HG03025 (cell line): ENCODE measurements around the gene THBS1.

ENCODE experiments used
- ATAC-seq: cut with Tn5 transposase; IDR thresholded peaks from one replicate; pipeline ENCODE4 v1.9.1; 2021; ENCODE audit warnings: mild to moderate bottlenecking, moderate library complexity; ENCODE audit not compliant: unreplicated experiment, low FRiP score

The THBS1 gene

DNA sequence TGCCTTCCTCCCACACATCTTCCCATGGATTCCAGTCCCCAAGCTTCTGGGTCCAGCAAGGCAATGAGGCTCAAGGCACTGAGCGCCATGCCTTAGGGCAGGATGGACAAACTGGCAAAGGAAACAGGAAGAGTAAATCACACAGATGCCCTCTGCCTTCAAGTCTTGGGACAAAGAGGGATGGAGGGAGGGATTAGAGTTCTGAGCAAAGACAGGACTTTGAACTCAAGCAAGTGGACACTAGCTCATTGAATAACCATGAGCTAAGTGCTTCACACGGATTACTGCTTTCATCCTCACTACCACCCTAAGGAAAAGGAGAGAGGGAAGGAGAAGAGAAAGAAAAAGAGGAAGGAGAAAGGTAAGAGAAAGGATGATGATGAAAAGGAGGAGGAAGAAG lies 7.6 kb upstream of the THBS1 start:
- no peak for ATAC-seq

DNA sequence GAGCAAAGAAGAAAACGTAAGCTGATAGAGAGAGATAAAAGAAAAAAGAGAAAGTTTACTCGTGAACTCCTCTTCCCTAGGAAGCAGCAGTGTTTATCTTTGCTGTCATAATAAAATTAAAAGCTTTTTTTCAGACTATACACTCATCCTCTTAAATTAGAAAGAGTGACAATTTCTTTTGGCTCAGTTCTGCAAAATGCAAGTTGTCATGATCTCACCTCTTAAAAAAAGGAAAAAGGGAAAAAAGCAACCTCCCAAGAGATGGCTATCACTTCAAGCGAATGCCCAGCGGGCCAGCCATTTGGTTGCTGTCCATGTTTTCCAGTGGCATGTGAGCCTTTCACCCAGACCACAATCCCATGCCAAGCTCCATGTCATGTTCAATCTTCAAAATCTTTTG lies 7.0 kb upstream of the THBS1 start:
- ATAC-seq: no peak

DNA sequence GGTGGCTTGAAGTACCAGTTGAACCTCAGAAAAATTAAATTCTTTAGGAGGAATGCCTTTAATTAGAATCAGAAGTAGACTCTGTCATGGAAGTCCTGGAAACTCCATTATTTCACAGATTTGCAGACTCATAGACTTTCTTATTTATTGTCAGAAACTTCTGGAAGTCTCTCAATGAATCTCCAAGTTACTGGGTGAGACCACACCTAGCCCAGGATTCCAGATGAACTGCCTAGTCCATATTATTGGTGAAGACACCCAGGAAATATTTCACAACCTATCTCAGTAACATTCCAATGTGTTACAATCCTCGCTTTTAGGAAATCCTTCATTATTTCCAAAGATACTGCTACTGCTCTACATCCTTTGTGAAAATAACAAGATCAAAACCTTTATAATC lies 6.5 kb upstream of the THBS1 start:
- no peak for ATAC-seq

DNA sequence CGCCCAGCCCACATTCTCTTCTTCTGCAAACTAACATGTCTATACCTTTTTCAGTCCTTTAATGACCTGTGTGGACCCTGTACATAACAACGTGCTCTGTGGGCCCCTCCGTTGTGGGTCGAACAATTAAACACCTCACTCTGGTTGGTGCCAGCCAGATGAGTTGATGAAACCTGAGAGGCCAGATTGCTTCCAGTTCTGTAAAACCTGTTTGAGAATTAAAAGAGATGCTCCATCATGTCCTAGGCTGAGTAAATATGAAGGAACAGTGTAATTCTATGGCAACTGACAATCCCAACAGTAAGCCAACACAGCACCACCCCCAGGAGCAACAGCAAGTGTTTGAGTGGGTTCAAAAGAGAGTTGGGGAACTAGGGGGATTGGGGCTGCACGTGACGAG lies 5.7 kb upstream of the THBS1 start:
- no peak for ATAC-seq

DNA sequence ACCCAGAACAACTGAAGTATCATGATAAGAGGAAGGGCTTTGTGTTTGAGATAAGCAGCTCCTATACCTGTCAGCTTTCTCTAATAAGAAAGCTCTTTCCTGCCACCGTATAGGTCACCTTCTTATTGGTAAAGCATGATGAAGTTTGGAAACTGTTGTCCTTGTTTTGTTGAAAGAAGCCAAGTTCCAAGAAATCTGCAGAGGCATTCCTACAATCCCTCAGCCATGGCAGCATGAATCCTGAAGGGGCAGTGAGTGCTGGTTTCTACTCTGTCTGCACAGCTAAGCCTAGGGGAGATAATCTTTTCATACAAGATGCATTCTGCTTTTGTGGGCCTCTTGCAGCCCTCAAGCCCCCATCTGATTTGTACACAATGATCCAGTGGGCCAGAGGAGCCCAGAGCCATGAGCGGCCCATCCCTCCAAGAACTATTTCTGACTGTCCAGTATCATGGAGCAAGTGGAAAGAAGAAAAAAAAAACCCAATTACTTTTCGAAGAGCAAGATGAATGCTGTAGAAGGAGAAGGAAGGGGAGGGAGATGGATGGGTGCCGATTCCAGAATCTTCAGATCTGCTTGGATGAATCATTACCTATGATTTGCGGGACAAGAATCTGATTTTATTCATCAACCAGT lies 1.9 kb upstream of the THBS1 start:
- no peak for ATAC-seq

DNA sequence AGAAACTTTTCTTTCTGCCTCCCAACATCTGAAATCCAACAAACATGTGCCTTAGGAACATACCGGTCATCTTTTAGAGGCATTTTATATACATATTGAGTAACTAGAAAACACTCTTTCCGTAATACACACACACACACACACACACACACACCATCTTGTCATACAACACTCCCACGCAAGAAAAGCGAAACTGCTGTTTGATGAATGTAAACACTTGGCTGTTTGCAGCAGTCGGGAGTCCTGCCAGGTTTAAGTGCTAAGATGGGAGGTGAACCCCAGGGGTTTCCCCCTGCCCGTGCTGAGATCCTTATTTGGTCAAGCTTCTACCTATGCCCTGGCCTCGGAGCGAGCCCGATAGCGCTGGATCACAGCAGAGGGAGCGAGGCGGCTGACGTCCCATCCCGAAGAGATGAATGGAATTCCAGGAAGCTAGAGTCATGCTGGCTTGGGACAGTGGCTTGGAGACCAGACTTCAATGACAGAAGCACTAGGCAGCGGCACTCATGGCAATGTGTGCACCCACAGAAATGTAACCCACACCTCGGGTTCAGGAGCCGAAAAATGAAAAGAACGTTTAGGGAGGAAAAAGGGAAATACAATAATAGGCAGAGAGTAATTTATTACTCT lies 1.3 kb upstream of the THBS1 start:
- ATAC-seq: no peak

DNA sequence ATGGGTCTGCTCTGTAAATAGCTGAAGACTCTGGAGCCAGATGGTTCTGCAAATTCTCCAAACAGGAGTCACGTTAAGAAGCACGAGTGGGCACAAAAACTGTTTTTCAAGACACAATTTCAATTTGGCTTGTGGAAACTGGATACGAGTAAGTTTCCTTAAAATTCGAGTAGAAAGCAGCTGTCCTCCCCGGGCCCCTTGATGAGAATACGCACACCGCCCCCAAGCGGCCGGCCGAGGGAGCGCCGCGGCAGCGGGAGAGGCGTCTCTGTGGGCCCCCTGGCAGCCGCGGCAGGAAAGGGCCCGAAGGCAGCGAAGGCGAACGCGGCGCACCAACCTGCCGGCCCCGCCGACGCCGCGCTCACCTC lies 778 bp upstream of the THBS1 start:
- ATAC-seq: peak; percentile 90

DNA sequence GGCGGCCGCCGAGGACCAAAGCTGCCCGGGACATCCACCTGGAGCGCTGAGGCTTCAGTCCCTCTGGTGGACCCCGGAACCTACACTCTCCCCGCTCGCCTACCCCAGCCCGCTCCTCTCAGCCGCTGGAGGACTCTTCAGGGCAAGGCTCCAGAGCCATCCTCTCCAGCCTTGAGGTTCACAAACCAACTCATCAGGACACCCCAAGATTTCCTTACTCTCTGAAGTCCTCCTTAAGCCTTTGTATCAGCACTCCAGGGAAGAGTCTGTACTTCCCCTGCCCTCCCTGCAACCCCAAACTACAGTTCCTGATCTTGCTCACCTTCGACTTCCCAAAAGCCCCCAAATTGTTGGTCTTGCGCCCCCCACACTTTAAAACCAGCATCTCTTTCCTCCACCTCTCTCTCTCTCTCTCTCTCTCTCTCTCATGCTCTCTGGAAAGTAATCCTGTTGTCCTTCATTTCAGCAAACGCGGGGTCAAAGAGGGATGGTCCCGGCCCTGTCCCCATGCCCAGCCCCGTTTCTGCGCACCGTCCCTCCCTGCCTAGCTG lies 438 bp downstream of the THBS1 start:
- ATAC-seq: no peak

DNA sequence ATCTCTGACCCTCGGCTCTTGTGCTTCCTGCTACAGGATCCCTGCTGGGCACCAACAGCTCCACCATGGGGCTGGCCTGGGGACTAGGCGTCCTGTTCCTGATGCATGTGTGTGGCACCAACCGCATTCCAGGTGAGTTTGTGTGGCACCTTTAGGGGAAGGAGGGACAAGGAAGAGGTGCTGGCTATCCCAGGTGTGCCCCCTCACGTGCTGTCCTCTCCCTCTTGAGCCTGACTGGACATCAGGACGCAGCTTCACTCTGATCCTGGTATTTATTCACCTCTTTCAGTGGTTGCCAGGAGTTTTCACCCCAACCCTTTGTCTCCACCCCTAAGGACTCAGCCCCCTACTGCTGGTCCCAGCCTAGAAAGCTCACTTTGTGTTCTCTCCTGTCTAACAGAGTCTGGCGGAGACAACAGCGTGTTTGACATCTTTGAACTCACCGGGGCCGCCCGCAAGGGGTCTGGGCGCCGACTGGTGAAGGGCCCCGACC lies 960 bp downstream of the THBS1 start:
- no peak for ATAC-seq

DNA sequence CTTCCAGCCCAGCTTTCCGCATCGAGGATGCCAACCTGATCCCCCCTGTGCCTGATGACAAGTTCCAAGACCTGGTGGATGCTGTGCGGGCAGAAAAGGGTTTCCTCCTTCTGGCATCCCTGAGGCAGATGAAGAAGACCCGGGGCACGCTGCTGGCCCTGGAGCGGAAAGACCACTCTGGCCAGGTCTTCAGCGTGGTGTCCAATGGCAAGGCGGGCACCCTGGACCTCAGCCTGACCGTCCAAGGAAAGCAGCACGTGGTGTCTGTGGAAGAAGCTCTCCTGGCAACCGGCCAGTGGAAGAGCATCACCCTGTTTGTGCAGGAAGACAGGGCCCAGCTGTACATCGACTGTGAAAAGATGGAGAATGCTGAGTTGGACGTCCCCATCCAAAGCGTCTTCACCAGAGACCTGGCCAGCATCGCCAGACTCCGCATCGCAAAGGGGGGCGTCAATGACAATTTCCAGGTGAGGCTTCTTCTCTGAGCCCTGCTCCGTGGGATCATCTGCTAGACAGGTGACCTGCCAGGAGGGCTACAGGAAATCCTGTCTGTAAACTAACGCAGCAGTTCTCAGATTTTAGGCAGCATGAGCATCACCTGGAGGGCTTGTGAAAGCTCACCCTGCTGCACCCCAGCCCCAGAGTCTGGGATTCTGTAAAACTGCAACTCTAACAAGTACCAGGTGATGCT lies 1.6 kb downstream of the THBS1 start:
- ATAC-seq: no peak

DNA sequence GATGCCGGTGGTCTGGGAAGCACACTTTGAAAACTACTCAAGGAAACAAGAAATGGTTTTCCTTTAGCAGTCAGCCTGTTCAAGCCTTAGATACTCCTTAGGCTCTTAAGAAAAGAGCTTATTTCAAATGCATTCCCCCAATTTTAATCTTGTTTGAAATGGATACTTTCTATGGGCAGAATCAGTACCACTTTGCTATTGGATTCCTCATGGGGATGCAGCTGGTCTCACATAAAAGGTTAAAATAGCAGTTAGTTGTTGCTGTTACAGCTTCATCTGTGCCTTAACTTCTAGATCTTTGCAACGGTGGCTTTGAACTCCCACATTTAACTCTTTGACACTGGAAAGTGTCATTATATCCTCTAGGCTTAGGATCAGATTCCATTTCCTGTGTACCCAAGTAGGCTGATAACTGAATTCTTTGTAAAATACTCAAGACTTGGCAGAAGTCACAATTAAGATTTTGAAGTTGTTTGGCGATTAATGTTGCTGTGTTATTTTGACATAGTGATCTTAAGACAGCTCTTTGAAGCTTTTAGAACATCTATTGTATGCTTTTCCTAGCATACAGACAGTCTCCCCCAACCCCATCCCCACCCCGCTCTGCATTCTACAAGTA lies 2.2 kb downstream of the THBS1 start:
- no peak for ATAC-seq

DNA sequence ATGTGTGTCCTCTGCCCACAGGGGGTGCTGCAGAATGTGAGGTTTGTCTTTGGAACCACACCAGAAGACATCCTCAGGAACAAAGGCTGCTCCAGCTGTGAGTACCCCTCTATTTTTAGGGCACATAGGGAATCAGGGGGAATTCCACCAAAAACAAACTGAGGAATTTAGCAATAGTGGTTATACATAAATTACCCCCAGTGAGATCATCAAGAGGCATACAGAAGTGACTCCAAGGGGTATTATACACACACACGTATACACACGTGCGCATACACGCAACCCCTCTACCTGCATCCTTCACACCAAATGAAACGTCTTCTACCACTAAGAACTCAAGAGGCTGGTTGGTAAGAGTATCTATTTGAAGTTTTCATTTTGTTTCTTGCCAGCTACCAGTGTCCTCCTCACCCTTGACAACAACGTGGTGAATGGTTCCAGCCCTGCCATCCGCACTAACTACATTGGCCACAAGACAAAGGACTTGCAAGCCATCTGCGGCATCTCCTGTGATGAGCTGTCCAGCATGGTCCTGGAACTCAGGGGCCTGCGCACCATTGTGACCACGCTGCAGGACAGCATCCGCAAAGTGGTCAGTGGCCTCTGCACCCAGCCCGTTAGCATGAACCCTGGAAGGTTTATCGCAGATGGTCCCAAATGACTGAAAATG lies 2.9 kb downstream of the THBS1 start:
- ATAC-seq: no peak

DNA sequence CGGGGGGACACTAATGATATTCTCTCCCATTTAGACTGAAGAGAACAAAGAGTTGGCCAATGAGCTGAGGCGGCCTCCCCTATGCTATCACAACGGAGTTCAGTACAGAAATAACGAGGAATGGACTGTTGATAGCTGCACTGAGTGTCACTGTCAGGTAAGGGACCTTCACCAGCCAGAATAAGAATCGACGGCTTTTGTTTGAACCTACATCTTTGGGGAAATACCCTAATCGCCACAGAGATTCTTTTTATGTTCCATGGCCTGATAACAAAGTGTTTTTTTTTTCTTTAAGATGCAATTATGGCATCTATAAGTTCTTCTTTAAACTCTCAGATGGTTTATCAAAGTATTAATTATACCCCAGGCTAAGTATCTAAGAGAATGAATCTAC lies 3.4 kb downstream of the THBS1 start:
- ATAC-seq: no peak

DNA sequence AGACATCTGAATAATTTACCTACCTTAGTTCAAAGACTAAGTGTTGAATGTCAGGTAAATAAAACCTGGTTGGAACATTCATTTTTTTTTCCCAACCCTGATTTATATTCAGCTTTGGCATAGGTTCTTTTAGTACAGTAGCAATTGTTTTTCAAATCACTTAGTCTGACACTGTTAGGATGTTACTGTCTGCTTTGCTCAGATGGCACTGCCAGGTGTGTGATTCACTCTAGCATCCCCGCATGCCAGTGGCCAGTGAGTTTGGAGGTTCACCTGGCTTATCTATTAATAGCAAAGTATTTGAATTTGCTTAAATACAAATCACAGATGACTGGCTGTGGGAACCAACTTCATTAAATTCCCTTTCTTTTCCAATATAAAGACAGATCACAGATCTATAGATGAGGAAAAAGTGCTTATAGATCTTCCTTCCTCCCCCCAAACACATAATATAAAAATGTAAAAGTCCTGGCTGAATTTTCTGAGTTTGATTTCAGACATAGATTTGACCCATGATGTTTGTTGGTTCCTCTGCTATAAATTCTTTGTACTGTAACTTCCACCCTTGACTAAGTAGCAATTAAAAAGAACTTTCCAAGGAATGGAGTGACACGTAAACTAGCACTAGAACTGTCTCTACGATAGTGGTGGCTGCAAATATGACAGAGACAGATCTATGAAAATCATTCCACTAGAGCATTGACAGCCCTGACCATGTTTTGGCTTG lies 3.9 kb downstream of the THBS1 start:
- ATAC-seq: no peak

DNA sequence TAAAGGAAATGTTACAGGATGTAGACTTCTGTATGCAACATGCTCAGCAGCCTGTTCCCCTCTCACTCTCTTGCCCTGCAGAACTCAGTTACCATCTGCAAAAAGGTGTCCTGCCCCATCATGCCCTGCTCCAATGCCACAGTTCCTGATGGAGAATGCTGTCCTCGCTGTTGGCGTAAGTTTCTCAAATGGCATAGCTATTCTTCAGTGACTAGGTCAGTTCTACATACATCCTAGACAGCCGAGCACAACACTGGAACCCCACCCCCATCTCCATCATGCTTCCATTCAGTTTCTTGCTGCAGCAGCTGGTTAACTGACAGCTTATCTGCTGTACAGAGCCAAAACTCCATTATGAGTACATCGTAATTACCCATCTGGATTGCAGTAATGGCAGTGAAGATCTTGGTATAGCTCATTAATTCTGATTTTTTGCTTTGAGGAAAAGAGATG lies 4.5 kb downstream of the THBS1 start:
- no peak for ATAC-seq

DNA sequence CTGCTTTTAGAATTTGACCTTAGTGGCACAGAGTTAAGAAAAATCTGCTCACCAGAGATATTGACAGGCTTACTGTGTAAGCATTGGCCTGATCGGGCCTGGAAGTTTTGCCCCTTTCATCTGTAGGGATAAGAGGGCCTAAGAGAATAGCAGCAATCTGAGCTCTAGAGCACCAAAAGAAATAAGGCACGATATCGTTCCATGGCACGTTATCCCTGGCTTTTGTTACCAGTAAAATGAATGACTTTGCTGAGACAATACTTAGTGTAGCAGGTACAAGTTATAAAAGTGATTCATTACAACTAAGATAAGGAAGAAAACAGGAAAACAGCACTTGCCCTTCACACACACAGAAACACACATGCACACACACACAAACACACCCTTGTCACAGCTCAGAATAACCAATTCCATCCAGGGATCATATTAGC lies 5.0 kb downstream of the THBS1 start:
- ATAC-seq: no peak

DNA sequence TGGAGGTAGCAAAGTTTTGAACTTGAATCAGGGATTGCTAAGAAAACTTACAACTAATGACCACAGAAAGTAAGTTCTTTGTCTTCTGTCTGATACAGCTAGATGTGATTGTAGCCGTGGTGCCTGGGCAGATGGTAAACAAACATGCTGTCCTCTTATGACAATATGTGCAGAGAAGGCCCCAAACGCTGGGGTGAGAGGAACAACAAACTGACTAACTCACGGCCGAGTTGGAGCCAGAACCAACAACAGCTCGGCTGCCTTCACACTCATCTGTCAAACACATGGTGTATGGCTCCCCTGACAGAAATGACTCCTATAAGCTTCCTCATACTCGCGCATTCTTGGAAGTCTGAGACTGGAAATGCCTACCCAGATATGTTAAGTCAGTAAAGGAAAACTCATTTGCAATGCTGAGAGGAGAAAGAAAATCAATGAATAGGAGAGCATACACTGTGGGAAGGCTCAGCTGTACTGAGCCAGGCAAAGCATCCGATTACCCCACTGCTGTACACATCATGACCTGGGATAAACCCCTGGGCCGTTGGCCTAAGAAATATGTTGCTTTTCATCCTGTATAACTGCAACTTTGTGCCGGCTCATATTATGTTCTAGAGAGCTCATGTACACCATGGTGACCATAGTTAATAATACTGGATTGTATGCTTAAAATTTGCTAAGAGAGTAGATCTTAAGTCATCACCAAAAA lies 5.7 kb downstream of the THBS1 start:
- ATAC-seq: no peak

DNA sequence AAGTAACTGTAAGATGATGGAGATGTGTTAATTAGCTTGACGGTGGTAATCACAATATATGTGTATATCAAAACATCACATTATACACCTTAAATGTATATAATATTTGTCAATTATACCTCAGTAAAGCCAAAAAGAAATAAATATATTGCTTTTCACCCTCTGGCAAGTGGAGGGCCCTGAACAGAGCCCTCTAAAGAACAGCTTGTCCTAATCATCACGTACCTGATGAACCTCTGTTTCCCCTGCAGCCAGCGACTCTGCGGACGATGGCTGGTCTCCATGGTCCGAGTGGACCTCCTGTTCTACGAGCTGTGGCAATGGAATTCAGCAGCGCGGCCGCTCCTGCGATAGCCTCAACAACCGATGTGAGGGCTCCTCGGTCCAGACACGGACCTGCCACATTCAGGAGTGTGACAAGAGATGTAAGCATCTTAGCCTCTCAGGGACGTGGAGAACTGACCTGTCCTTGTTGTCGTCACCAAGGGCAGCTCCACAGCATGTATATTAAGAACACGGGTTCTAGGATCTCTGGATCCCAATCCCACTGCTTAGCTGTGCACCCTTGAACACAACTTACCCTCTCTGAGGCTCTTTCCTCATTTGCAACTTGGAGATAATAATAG lies 6.3 kb downstream of the THBS1 start:
- ATAC-seq: no peak
